ENCODE measurements around the gene PLAC8L1. TPM values are rescaled to one million over a fixed set of nuclear protein-coding genes. Genes with fewer than 3 reads are reported as not detected.

Gene PLAC8L1
- total RNA-seq, 4 donors from 2014 or later = not detected

DNA sequence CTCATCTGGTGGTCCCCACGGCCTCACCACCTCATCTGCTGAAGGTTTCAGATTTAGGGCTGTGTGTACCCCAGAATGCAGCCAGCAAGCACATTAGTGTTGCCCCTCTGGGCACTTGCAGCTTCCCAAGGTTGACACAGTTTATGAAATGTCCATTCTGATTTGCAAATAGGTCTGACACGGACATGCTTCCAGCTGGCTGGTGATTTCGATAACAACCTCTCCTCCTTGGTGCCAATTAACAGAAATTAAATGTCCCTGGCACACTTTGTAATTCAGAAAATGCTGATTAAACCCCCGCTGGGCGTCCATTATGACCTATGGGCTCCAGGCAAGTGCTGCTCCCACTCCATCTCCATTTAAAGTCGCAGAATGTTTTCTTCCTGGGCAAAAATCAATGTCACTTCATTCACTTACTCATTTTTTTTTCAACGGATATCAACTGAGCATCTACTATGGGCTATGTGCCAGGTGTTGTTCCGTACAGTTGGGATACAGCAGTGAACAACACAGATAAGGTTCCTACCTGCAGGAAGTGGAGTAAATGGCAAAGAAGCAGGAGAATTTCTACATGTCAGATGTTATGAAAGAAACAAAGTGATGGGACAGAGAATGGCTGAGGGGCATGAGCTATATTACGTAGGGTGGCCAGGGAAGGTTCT lies 32.0 kb downstream of the PLAC8L1 start:
- Histone ChIP-seq H3K9me3 (no peaks in the 10 kb centered on the region), H3K27ac (no peak overlapping the region), H3K4me3 (no peak overlapping the region), H3K4me1 (peaks cover 2% of the 10 kb centered on the region), H3K36me3 (no peaks in the 10 kb centered on the region), H3K27me3 (peaks cover 3% of the 10 kb centered on the region)
- 64% methylated on average over 9 of the region's 9 CpGs for WGBS
- no peak for TF ChIP-seq POLR2AphosphoS5 (IDR thresholded peaks at IDR 0.05)
- no peak for TF ChIP-seq EP300 (IDR thresholded peaks at IDR 0.05)
- no peak for TF ChIP-seq POLR2A (IDR thresholded peaks at IDR 0.05)
- TF ChIP-seq, protein P1, sequence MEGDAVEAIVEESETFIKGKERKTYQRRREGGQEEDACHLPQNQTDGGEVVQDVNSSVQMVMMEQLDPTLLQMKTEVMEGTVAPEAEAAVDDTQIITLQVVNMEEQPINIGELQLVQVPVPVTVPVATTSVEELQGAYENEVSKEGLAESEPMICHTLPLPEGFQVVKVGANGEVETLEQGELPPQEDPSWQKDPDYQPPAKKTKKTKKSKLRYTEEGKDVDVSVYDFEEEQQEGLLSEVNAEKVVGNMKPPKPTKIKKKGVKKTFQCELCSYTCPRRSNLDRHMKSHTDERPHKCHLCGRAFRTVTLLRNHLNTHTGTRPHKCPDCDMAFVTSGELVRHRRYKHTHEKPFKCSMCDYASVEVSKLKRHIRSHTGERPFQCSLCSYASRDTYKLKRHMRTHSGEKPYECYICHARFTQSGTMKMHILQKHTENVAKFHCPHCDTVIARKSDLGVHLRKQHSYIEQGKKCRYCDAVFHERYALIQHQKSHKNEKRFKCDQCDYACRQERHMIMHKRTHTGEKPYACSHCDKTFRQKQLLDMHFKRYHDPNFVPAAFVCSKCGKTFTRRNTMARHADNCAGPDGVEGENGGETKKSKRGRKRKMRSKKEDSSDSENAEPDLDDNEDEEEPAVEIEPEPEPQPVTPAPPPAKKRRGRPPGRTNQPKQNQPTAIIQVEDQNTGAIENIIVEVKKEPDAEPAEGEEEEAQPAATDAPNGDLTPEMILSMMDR (IDR thresholded peaks at IDR 0.05) = no peak
- no peak for DNase-seq (ENCODE audit: low spot score in 2 of 2)

DNA sequence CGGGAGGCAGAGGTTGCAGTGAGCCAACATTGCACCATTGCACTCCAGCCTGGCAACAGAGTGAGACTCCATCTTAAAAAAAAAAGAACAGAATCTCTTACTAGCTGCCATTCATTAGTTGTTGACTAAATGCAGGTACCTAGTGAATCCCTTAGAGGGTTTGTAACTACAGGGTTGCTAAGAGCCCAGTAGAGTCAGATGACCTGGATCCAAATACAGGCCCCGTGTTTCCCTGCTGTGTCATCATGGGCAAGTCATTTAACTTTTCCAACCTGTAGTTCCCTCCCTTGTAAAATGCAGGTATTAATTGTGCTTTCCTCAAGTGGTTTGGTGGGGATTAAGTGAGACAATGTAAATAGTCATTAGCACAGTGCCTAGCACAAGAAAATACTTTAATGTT lies 32.8 kb downstream of the PLAC8L1 start:
- WGBS = 80% methylated on average over 2 of the region's 2 CpGs
- Histone ChIP-seq H3K4me3 (no peak overlapping the region), H3K27me3 (peaks cover 3% of the 10 kb centered on the region), H3K9me3 (no peaks in the 10 kb centered on the region), H3K36me3 (peaks cover 1% of the 10 kb centered on the region), H3K27ac (no peak overlapping the region), H3K4me1 (peaks cover 2% of the 10 kb centered on the region)
- DNase-seq (ENCODE audit: low spot score in 2 of 2) = no peak
- TF ChIP-seq, protein P1 (IDR thresholded peaks at IDR 0.05) = no peak
- TF ChIP-seq EP300 (IDR thresholded peaks at IDR 0.05) (no peak), POLR2A (IDR thresholded peaks at IDR 0.05) (no peak), POLR2AphosphoS5 (IDR thresholded peaks at IDR 0.05) (no peak)

- Histone ChIP-seq H3K4me3 (no peak overlapping the region), H3K27me3 (peaks cover 1% of the 10 kb centered on the region), H3K36me3 (peaks cover 2% of the 10 kb centered on the region), H3K9me3 (no peaks in the 10 kb centered on the region), H3K4me1 (peaks cover 2% of the 10 kb centered on the region), H3K27ac (no peak overlapping the region)
- WGBS = 67% methylated on average over 4 of the region's 4 CpGs
- DNase-seq (ENCODE audit: low spot score in 2 of 2) = no peak
- TF ChIP-seq EP300 (IDR thresholded peaks at IDR 0.05) (no peak), POLR2AphosphoS5 (IDR thresholded peaks at IDR 0.05) (no peak)
These were observed 34.2 kb downstream of the PLAC8L1 start for GRCh38 chr5:146071171-146071570.

GRCh38 chr5:146070746-146071145 lies 34.6 kb downstream of the PLAC8L1 start:
- H3K4me3 ChIP-seq = no peak overlapping the region
- peaks cover 2% of the 10 kb centered on the region for H3K4me1 ChIP-seq
- H3K9me3 ChIP-seq = no peaks in the 10 kb centered on the region
- no peak for DNase-seq (ENCODE audit: low spot score in 2 of 2)
- no peak overlapping the region for H3K27ac ChIP-seq
- H3K36me3 ChIP-seq = peaks cover 2% of the 10 kb centered on the region
- WGBS = 84% methylated on average over 3 of the region's 3 CpGs
- TF ChIP-seq, protein P1 (IDR thresholded peaks at IDR 0.05) = no peak
- TF ChIP-seq EP300 (IDR thresholded peaks at IDR 0.05) (no peak), POLR2AphosphoS5 (IDR thresholded peaks at IDR 0.05) (no peak), POLR2A (IDR thresholded peaks at IDR 0.05) (no peak)
- no peaks in the 10 kb centered on the region for H3K27me3 ChIP-seq

DNA sequence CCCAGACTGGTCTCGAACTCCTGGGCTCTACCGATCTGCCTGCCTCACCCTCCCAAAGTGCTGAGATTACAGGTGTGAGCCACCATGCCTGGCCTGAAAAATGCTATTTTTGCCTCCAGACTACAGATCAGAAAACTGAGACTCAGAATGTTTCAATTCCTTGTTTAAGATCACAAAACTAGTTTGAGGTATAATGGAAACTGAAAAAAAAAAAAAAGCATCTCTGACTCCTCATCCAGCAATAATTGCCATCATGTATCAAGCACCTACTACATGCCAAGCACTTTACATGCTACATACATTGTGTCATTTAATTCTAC lies 35.6 kb downstream of the PLAC8L1 start:
- H3K36me3 ChIP-seq = peaks cover 2% of the 10 kb centered on the region
- H3K27me3 ChIP-seq = no peaks in the 10 kb centered on the region
- DNase-seq (ENCODE audit: low spot score in 2 of 2) = no peak
- TF ChIP-seq POLR2AphosphoS5 (IDR thresholded peaks at IDR 0.05) (no peak), EP300 (IDR thresholded peaks at IDR 0.05) (no peak), POLR2A (IDR thresholded peaks at IDR 0.05) (no peak)
- TF ChIP-seq, protein P1 (IDR thresholded peaks at IDR 0.05) = no peak
- peaks cover 2% of the 10 kb centered on the region for H3K4me1 ChIP-seq
- H3K4me3 ChIP-seq = no peak overlapping the region
- 100% methylated on average over 2 of the region's 2 CpGs for WGBS
- no peak overlapping the region for H3K27ac ChIP-seq
- H3K9me3 ChIP-seq = no peaks in the 10 kb centered on the region
